Activated T-helper 1 cell treated with anti-CD3 and anti-CD28 coated beads, Interleukin-12 subunit alpha, Interleukin-12 subunit beta, Interleukin-2, Interleukin-4 antibody, amounts not matched to agents 30 ng/mL and 10 ng/mL and 1 ng/mL, durations not matched to agents 14 hours and 24 hours and 36 hours (primary cell): ENCODE results near the gene ACSF3. TPM values are rescaled to one million over a fixed set of nuclear protein-coding genes. Genes with fewer than 3 reads are reported as not detected.

Source experiments
- DNase-seq: peaks from one replicate; pipeline ENCODE4 v3.0.0; 2021; ENCODE audit warnings: low spot score
- H3K27ac Mint-ChIP-seq: one replicate; pipeline ENCODE4 v1.8.0; 2021; ENCODE audit warnings: mild to moderate bottlenecking, mixed read lengths
- H3K27me3 Mint-ChIP-seq: one replicate; pipeline ENCODE4 v1.8.0; 2022; ENCODE audit warnings: mild to moderate bottlenecking, moderate library complexity, mixed read lengths; ENCODE audit not compliant: insufficient read depth
- H3K36me3 Mint-ChIP-seq: one replicate; pipeline ENCODE4 v1.8.0; 2021; ENCODE audit warnings: low read depth, mixed read lengths
- H3K4me1 Mint-ChIP-seq: one replicate; pipeline ENCODE4 v1.8.0; 2021; ENCODE audit warnings: low read depth, mixed read lengths
- H3K4me3 Mint-ChIP-seq: one replicate; pipeline ENCODE4 v1.8.0; 2021; ENCODE audit warnings: mild to moderate bottlenecking, moderate library complexity, mixed read lengths
- H3K9me3 Mint-ChIP-seq: one replicate; pipeline ENCODE4 v1.8.0; 2021; ENCODE audit warnings: mixed read lengths
- intact Hi-C: fragments of 100-400 bp; cut with micrococcal nuclease; formaldehyde crosslinking; loops from one replicate; pipeline ENCODE4 v1.15.1; 2024
- total RNA-seq: library from RNA; stranded (reverse); gene quantifications from 2 replicates; pipeline ENCODE4 v1.2.3, GENCODE V29; 2022

The ACSF3 gene
- total RNA-seq, 1 donor from 2014 or later: 37.0 TPM

GRCh38 chr16:89150090-89150835 lies 56.6 kb downstream of the ACSF3 start:
- Mint-ChIP-seq H3K27ac (no peak overlapping the region), H3K4me1 (no peaks in the 10 kb centered on the region), H3K36me3 (peaks cover 35% of the 10 kb centered on the region), H3K9me3 (peaks cover 10% of the 10 kb centered on the region), H3K27me3 (no peaks in the 10 kb centered on the region), H3K4me3 (no peak overlapping the region)
- DNase-seq: no peak
- intact Hi-C loops: no loop called here

GRCh38 chr16:89150981-89151380 lies 57.3 kb downstream of the ACSF3 start:
- Mint-ChIP-seq H3K4me1 (no peaks in the 10 kb centered on the region), H3K36me3 (peaks cover 32% of the 10 kb centered on the region), H3K4me3 (no peak overlapping the region), H3K27me3 (no peaks in the 10 kb centered on the region), H3K9me3 (peaks cover 10% of the 10 kb centered on the region), H3K27ac (no peak overlapping the region)
- no peak for DNase-seq
- intact Hi-C loops: no loop called here

DNA sequence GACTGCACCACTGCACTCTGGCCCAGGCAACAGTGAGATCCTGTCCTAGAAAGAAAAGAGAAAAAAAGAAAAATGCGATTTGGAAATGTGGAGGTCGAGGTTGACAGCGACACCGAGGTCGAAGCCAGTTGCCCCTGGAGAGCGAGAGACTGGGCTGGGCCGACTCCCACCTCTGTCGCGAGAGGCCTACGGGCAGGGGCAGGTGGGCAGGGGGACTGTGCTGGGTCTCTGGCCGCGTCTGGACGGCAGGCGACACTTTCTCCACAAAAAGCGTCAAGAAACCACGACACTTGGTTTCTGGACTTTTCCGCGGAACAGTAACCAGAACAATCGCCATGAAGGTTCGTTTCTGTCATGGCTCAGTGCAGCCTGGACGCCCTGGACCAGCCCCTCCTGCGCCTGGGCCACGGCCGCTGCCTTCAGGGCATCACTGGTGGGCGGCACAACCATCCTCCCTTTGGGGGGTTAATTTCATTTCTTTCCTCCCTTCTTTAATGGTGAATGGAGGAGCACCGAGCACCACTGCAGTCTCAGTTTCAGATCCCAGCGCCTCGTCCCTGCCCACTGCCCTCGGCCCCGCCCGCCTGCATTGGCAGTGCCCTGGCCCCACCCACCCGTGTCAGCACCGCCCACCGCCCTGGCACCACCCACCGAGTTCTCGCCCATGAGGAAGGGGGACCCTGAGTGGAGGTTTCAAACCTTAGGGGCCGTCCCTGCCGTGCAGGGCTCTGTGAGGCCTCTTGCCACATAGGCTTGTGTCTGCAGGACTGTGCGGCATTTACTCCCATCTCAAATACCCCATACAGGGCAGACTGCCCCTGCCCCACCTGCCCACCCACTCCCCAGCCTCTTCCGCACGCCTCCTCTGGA lies 59.4 kb downstream of the ACSF3 start:
- no peak overlapping the region for H3K4me3 Mint-ChIP-seq
- H3K27ac Mint-ChIP-seq: no peak overlapping the region
- peaks cover 10% of the 10 kb centered on the region for H3K9me3 Mint-ChIP-seq
- no peak for DNase-seq
- intact Hi-C loops: no loop called here
- peaks cover 20% of the 10 kb centered on the region for H3K36me3 Mint-ChIP-seq
- no peaks in the 10 kb centered on the region for H3K4me1 Mint-ChIP-seq
- H3K27me3 Mint-ChIP-seq: no peaks in the 10 kb centered on the region

- H3K9me3 Mint-ChIP-seq: peaks cover 11% of the 10 kb centered on the region
- intact Hi-C loops: no loop called here
- H3K27ac Mint-ChIP-seq: no peak overlapping the region
- no peaks in the 10 kb centered on the region for H3K27me3 Mint-ChIP-seq
- DNase-seq: no peak
- peaks cover 16% of the 10 kb centered on the region for H3K36me3 Mint-ChIP-seq
- no peaks in the 10 kb centered on the region for H3K4me1 Mint-ChIP-seq
- no peak overlapping the region for H3K4me3 Mint-ChIP-seq
Measured at GRCh38 chr16:89153848-89154271, 60.2 kb downstream of the ACSF3 start.

GRCh38 chr16:89154390-89155183 lies 60.9 kb downstream of the ACSF3 start:
- Mint-ChIP-seq H3K36me3 (peaks cover 9% of the 10 kb centered on the region), H3K4me1 (no peaks in the 10 kb centered on the region), H3K27ac (no peak overlapping the region), H3K27me3 (no peaks in the 10 kb centered on the region), H3K4me3 (no peak overlapping the region), H3K9me3 (peaks cover 4% of the 10 kb centered on the region)
- intact Hi-C loops: no loop called here
- no peak for DNase-seq

GRCh38 chr16:89155184-89155679 lies 61.6 kb downstream of the ACSF3 start:
- intact Hi-C loops: no loop called here
- Mint-ChIP-seq H3K36me3 (peaks cover 4% of the 10 kb centered on the region), H3K4me1 (no peaks in the 10 kb centered on the region), H3K9me3 (peaks cover 4% of the 10 kb centered on the region), H3K4me3 (no peak overlapping the region), H3K27ac (no peak overlapping the region), H3K27me3 (no peaks in the 10 kb centered on the region)
- no peak for DNase-seq

GRCh38 chr16:89155851-89156739 lies 62.4 kb downstream of the ACSF3 start:
- Mint-ChIP-seq H3K9me3 (peaks cover 4% of the 10 kb centered on the region), H3K4me3 (no peak overlapping the region), H3K4me1 (no peaks in the 10 kb centered on the region), H3K27me3 (no peaks in the 10 kb centered on the region), H3K27ac (no peak overlapping the region), H3K36me3 (peaks cover 4% of the 10 kb centered on the region)
- DNase-seq: no peak
- intact Hi-C loops: no loop called here

GRCh38 chr16:89156740-89157645 lies 63.3 kb downstream of the ACSF3 start:
- H3K4me3 Mint-ChIP-seq: no peak overlapping the region
- DNase-seq: no peak
- intact Hi-C loops: no loop called here
- H3K27me3 Mint-ChIP-seq: no peaks in the 10 kb centered on the region
- peaks cover 4% of the 10 kb centered on the region for H3K9me3 Mint-ChIP-seq
- H3K27ac Mint-ChIP-seq: no peak overlapping the region
- H3K4me1 Mint-ChIP-seq: no peaks in the 10 kb centered on the region
- peaks cover 2% of the 10 kb centered on the region for H3K36me3 Mint-ChIP-seq

DNA sequence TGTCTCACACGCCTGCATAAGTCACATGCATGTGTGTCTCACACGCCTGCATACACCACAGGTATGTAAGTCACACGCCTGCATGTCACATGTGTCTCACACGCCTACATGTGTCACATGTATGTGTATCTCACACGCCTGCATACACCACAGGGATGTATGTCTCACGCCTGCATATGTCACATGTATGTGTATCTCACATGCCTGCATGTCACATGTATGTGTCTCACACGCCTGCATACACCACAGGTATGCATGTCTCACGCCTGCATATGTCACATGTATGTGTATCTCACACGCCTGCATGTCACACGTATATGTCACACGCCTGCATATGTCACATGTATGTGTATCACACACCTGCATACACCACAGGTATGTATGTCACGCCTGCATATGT lies 64.1 kb downstream of the ACSF3 start:
- H3K27ac Mint-ChIP-seq: no peak overlapping the region
- H3K36me3 Mint-ChIP-seq: no peaks in the 10 kb centered on the region
- intact Hi-C loops: no loop called here
- H3K4me3 Mint-ChIP-seq: no peak overlapping the region
- DNase-seq: no peak
- H3K4me1 Mint-ChIP-seq: no peaks in the 10 kb centered on the region
- peaks cover 4% of the 10 kb centered on the region for H3K9me3 Mint-ChIP-seq
- no peaks in the 10 kb centered on the region for H3K27me3 Mint-ChIP-seq

- no peak for DNase-seq
- no peaks in the 10 kb centered on the region for H3K27me3 Mint-ChIP-seq
- H3K4me3 Mint-ChIP-seq: no peak overlapping the region
- intact Hi-C loops: no loop called here
- H3K27ac Mint-ChIP-seq: no peak overlapping the region
- no peaks in the 10 kb centered on the region for H3K36me3 Mint-ChIP-seq
- H3K9me3 Mint-ChIP-seq: peaks cover 4% of the 10 kb centered on the region
- no peaks in the 10 kb centered on the region for H3K4me1 Mint-ChIP-seq
Measured at GRCh38 chr16:89159066-89159849, 65.6 kb downstream of the ACSF3 start.
